Suprapubic skin (tissue), 3 donors: ENCODE data around the gene ABRAXAS1.

Experiments
- POLR2A ChIP-seq, 2 donors: fragments of 450-650 bp; IDR thresholded peaks; one replicate each; pipeline ENCODE4 v1.6.1; 2017; ENCODE audit warnings: antibody characterized with exemption in 2 of 2, mild to moderate bottlenecking in 2 of 2, moderate library complexity in 2 of 2
- TF ChIP-seq, protein P1 (sequence below), 2 donors: fragments of 200-600 bp in 1 of 2; fragments of 450-650 bp in 1 of 2; sonication (generic) in 1 of 2; IDR thresholded peaks; one replicate each; pipeline ENCODE4 v1.5.1; 2016 to 2019; ENCODE audit warnings: antibody characterized with exemption in 2 of 2, mild to moderate bottlenecking in 1 of 2, moderate library complexity in 1 of 2

DNA sequence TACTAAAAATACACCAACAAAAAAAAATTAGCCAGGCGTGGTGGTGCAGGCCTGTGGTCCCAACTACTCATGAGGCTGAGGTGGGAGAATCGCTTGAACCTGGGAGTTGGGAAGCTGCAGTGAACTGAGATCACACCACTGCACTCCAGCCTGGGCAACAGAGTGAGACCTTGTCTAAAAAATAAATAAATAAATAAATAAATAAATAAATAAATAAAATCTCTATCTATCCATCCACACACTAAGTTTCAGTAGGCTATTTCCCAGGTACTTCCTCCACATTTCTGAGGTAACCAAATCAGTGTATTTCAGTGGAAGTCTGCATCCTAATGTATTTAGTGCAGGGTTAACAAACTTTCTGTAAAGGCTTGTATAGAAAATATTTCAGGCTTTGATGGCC lies 10.9 kb downstream of the ABRAXAS1 start:
- no peak for TF ChIP-seq POLR2A (IDR thresholded peaks at IDR 0.05)
- TF ChIP-seq, protein P1, sequence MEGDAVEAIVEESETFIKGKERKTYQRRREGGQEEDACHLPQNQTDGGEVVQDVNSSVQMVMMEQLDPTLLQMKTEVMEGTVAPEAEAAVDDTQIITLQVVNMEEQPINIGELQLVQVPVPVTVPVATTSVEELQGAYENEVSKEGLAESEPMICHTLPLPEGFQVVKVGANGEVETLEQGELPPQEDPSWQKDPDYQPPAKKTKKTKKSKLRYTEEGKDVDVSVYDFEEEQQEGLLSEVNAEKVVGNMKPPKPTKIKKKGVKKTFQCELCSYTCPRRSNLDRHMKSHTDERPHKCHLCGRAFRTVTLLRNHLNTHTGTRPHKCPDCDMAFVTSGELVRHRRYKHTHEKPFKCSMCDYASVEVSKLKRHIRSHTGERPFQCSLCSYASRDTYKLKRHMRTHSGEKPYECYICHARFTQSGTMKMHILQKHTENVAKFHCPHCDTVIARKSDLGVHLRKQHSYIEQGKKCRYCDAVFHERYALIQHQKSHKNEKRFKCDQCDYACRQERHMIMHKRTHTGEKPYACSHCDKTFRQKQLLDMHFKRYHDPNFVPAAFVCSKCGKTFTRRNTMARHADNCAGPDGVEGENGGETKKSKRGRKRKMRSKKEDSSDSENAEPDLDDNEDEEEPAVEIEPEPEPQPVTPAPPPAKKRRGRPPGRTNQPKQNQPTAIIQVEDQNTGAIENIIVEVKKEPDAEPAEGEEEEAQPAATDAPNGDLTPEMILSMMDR (IDR thresholded peaks at IDR 0.05) = no peak
